NCI-H2227 (cell line): ENCODE measurements around the gene CEP170.
"Not testable (repeated sequence)": the region's sequence is repeated elsewhere in the genome, so short reads cannot be mapped to it uniquely, and the experiment has no call there.

Experiments used
- DNase-seq: peaks from one replicate; lab custom pipeline; 2025; ENCODE audit not compliant: unreplicated experiment; lab: John Stamatoyannopoulos, UW

Gene CEP170

GRCh38 chr1:243087368-243087767, 167.7 kb downstream of the CEP170 start:
- not testable (repeated sequence) for DNase-seq
